Neutrophil (primary cell): Measurements from ENCODE around the gene JPH2.

ENCODE experiments used
- H3K27ac ChIP-seq: fragments of 200-600 bp; sonication (generic); 2 replicates; pipeline ENCODE4 v1.5.1; 2016; ENCODE audit warnings: mild to moderate bottlenecking, moderate library complexity
- H3K27me3 ChIP-seq: fragments of 200-600 bp; sonication (generic); 2 replicates; pipeline ENCODE4 v1.6.0; 2016; ENCODE audit warnings: mild to moderate bottlenecking
- H3K36me3 ChIP-seq: fragments of 200-600 bp; sonication (generic); 2 replicates; pipeline ENCODE4 v1.5.1; 2017
- H3K4me1 ChIP-seq, 2 experiments: fragments of 200-600 bp in 1 of 2; sonication (generic) in 1 of 2; 1 replicate in 1 of 2; 2 replicates in 1 of 2; pipeline versions ENCODE4 v1.5.1 to v1.6.1; 2013 to 2016; ENCODE audit warnings: low read depth in 1 of 2, low read length in 1 of 2, mild to moderate bottlenecking in 1 of 2, moderate library complexity in 1 of 2; ENCODE audit not compliant: control insufficient read depth in 1 of 2, insufficient read depth in 1 of 2
- H3K4me3 ChIP-seq, 2 experiments: fragments of 200-600 bp in 1 of 2; sonication (generic) in 1 of 2; 1 replicate in 1 of 2; 2 replicates in 1 of 2; pipeline ENCODE4 v1.5.1; 2013 to 2016; ENCODE audit warnings: low read depth in 1 of 2, low read length in 1 of 2, mild to moderate bottlenecking in 1 of 2, moderate library complexity in 1 of 2
- H3K9me3 ChIP-seq: fragments of 200-600 bp; sonication (generic); 2 replicates; pipeline ENCODE4 v1.5.1; 2016
- TF ChIP-seq, protein P1 (sequence below): fragments of 200-600 bp; sonication (generic); IDR thresholded peaks from 2 replicates; pipeline ENCODE4 v1.5.1; 2016; ENCODE audit warnings: antibody characterized with exemption

Gene JPH2

DNA sequence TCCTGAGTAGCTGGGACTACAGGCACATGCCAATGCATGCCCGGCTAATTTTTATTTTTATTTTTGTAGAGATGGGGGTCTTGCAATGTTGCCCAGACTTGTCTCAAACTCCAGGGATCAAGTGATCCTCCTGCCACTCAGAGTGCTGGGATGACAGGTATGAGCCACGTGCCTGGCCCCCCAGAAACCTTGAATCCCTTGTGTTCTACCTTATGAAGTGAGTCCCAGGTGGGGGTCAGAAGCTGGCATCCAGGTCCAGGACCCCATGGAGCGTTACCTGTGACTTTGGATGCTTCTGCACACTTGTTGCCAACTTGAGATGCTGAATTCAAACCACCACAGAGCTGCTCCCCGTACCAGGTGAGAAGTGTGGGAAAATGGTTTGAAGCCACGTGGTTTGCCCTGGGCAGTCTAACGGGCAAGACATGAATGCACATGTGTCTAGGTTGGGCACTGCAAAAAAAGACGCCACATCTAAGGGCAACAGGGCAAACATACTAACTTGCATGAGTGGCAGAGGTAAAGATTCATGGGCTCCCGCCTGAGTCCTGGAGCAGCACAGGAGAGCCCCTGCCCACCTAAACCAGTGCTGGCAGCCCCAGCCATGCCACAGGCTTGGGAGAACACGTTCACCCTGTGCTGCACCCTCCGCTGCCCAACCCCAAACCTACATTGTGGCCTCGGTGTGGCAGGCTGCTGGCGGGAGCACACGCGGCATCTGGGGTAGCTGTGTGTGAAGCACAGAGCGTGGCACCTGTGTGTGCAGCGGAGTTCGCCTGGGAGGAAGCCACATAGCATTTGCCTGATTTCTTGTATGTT, 101.2 kb downstream of the JPH2 start:
- TF ChIP-seq, protein P1, sequence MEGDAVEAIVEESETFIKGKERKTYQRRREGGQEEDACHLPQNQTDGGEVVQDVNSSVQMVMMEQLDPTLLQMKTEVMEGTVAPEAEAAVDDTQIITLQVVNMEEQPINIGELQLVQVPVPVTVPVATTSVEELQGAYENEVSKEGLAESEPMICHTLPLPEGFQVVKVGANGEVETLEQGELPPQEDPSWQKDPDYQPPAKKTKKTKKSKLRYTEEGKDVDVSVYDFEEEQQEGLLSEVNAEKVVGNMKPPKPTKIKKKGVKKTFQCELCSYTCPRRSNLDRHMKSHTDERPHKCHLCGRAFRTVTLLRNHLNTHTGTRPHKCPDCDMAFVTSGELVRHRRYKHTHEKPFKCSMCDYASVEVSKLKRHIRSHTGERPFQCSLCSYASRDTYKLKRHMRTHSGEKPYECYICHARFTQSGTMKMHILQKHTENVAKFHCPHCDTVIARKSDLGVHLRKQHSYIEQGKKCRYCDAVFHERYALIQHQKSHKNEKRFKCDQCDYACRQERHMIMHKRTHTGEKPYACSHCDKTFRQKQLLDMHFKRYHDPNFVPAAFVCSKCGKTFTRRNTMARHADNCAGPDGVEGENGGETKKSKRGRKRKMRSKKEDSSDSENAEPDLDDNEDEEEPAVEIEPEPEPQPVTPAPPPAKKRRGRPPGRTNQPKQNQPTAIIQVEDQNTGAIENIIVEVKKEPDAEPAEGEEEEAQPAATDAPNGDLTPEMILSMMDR, result no peak
- no peaks in the 10 kb centered on the region for H3K36me3 ChIP-seq
- H3K27me3 ChIP-seq, result peaks cover 8% of the 10 kb centered on the region
- H3K4me1 ChIP-seq, result peaks cover under 1 to 2% of the 10 kb centered on the region in 2 experiments
- no peak overlapping the region for H3K27ac ChIP-seq
- no peak overlapping the region for H3K4me3 ChIP-seq
- H3K9me3 ChIP-seq, result no peaks in the 10 kb centered on the region

DNA sequence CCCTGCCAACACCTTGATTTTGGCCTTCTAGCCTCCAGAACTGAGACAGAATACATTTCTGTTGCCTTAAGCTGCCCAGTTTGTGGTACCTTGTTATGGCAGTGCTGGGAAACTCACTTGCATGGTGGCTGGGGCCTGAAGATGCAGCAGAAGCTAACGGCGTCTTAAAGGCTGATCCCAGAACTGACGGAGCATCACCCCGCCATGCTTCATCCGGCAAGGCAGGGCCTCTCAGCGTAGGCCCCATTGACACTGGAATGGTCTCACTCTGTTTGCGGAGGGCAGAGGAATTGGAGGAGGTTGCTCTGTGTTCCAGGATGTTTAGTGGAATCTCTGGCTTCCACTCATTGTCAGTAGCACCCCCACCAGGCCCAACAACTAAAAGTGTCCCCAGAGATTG, 102.1 kb downstream of the JPH2 start:
- Histone ChIP-seq H3K36me3 (no peaks in the 10 kb centered on the region), H3K9me3 (no peaks in the 10 kb centered on the region), H3K4me1 (peaks cover 9 to 11% of the 10 kb centered on the region in 2 experiments), H3K27ac (no peak overlapping the region), H3K4me3 (no peak overlapping the region), H3K27me3 (peaks cover 8% of the 10 kb centered on the region)
- TF ChIP-seq, protein P1, result no peak

DNA sequence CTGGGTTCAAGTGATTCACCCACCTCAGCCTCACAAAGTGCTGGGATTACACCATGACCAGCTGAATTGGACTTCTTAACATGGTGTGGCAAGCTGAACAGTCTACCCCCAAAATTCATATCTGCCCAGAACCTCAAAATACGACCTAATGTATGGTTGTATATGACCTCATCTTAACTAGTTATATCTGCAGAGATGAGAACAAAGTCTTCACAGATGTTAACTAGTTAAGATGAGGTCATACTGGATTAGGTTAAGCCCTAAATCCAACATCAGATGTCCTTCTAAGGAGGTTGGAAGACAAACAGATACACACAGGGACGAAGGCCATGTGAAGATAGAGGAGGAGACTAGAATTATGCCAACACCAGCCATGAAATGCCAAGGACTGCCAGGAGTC, 102.5 kb downstream of the JPH2 start:
- Histone ChIP-seq H3K4me1 (peaks cover 14 to 15% of the 10 kb centered on the region in 2 experiments), H3K36me3 (no peaks in the 10 kb centered on the region), H3K27me3 (peaks cover 8% of the 10 kb centered on the region), H3K4me3 (no peak overlapping the region), H3K9me3 (no peaks in the 10 kb centered on the region), H3K27ac (no peak overlapping the region)
- TF ChIP-seq, protein P1, result no peak

GRCh38 chr20:44083220-44083933, 103.6 kb downstream of the JPH2 start:
- H3K27me3 ChIP-seq, result peaks cover 4% of the 10 kb centered on the region
- no peaks in the 10 kb centered on the region for H3K36me3 ChIP-seq
- no peak overlapping the region for H3K4me3 ChIP-seq
- peaks cover 14 to 15% of the 10 kb centered on the region in 2 experiments for H3K4me1 ChIP-seq
- no peaks in the 10 kb centered on the region for H3K9me3 ChIP-seq
- TF ChIP-seq, protein P1, result no peak
- no peak overlapping the region for H3K27ac ChIP-seq

- TF ChIP-seq, protein P1, result no peak
- Histone ChIP-seq H3K27ac (no peak overlapping the region), H3K9me3 (no peaks in the 10 kb centered on the region), H3K27me3 (no peaks in the 10 kb centered on the region), H3K4me3 (no peak overlapping the region), H3K36me3 (no peaks in the 10 kb centered on the region), H3K4me1 (peaks cover 14 to 15% of the 10 kb centered on the region in 2 experiments)
Measured at GRCh38 chr20:44081888-44082287, 105.1 kb downstream of the JPH2 start.
